H9 (cell line): ENCODE measurements around the gene AKT3. TPM values are rescaled to one million over a fixed set of nuclear protein-coding genes. Genes with fewer than 3 reads are reported as not detected.

ENCODE experiments used
- DNase-seq: peaks from one replicate; pipeline ENCODE4 v3.0.0-alpha.2; 2017
- H2AFZ ChIP-seq: one replicate; pipeline ENCODE4 v1.6.1; 2013; ENCODE audit warnings: mild to moderate bottlenecking, low read length, control low read depth, moderate library complexity
- H2AK5ac ChIP-seq: 2 replicates; pipeline ENCODE4 v1.6.1; 2013; ENCODE audit warnings: low read length, control low read depth, mixed read lengths; ENCODE audit not compliant: insufficient read length
- H2BK120ac ChIP-seq: one replicate; pipeline ENCODE4 v1.6.1; 2013; ENCODE audit warnings: low read depth, mild to moderate bottlenecking, low read length, control low read depth, inconsistent platforms; ENCODE audit not compliant: poor library complexity, severe bottlenecking
- H2BK12ac ChIP-seq: 2 replicates; pipeline ENCODE4 v1.6.1; 2013; ENCODE audit warnings: low read length, control low read depth, mixed read lengths, low read depth; ENCODE audit not compliant: insufficient read length
- H2BK15ac ChIP-seq: 2 replicates; pipeline ENCODE4 v1.6.1; 2013; ENCODE audit warnings: low read depth, low read length, control low read depth
- H2BK20ac ChIP-seq: one replicate; pipeline ENCODE4 v1.6.1; 2013; ENCODE audit warnings: low read depth, mild to moderate bottlenecking, low read length, control low read depth, inconsistent platforms; ENCODE audit not compliant: poor library complexity, severe bottlenecking
- H2BK5ac ChIP-seq: 2 replicates; pipeline ENCODE4 v1.6.1; 2013; ENCODE audit warnings: low read length, control low read depth, mixed read lengths; ENCODE audit not compliant: insufficient read length
- H3K14ac ChIP-seq: 2 replicates; pipeline ENCODE4 v1.6.1; 2013; ENCODE audit warnings: low read length, control low read depth; ENCODE audit not compliant: insufficient read depth
- H3K18ac ChIP-seq: 2 replicates; pipeline ENCODE4 v1.6.1; 2013; ENCODE audit warnings: low read depth, mild to moderate bottlenecking, mixed read lengths, low read length, control low read depth; ENCODE audit not compliant: insufficient read length
- H3K23ac ChIP-seq: 2 replicates; pipeline ENCODE4 v1.6.1; 2013; ENCODE audit warnings: low read length, control low read depth, mixed read lengths, low read depth; ENCODE audit not compliant: insufficient read length
- H3K23me2 ChIP-seq: 2 replicates; pipeline ENCODE4 v1.6.1; 2013; ENCODE audit warnings: low read depth, mild to moderate bottlenecking, mixed read lengths, low read length, control low read depth; ENCODE audit not compliant: insufficient read length, poor library complexity, severe bottlenecking
- H3K27ac ChIP-seq: 2 replicates; pipeline ENCODE4 v1.5.1; 2013; ENCODE audit warnings: low read length, control low read depth, mixed read lengths, low read depth; ENCODE audit not compliant: insufficient read length
- H3K27me3 ChIP-seq: 2 replicates; pipeline ENCODE4 v1.6.1; 2013; ENCODE audit warnings: low read length, control low read depth, inconsistent platforms; ENCODE audit not compliant: insufficient read depth
- H3K4ac ChIP-seq: 2 replicates; pipeline ENCODE4 v1.6.1; 2013; ENCODE audit warnings: low read depth, mild to moderate bottlenecking, control low read depth, inconsistent platforms, low read length, moderate library complexity
- H3K4me1 ChIP-seq: 2 replicates; pipeline ENCODE4 v1.6.1; 2013; ENCODE audit warnings: low read length, control low read depth, inconsistent platforms; ENCODE audit not compliant: insufficient read depth
- H3K4me2 ChIP-seq: 2 replicates; pipeline ENCODE4 v1.6.1; 2013; ENCODE audit warnings: low read length, control low read depth, mixed read lengths; ENCODE audit not compliant: insufficient read length, insufficient read depth
- H3K56ac ChIP-seq: 2 replicates; pipeline ENCODE4 v1.6.1; 2013; ENCODE audit warnings: low read depth, mild to moderate bottlenecking, mixed read lengths, low read length, control low read depth; ENCODE audit not compliant: insufficient read length
- H3K79me1 ChIP-seq: 2 replicates; pipeline ENCODE4 v1.6.1; 2013; ENCODE audit warnings: low read depth, mild to moderate bottlenecking, moderate library complexity, low read length, control low read depth, inconsistent platforms; ENCODE audit not compliant: insufficient read depth, poor library complexity, severe bottlenecking
- H3K79me2 ChIP-seq: 2 replicates; pipeline ENCODE4 v1.6.1; 2013; ENCODE audit warnings: low read length, control low read depth, inconsistent platforms; ENCODE audit not compliant: insufficient read depth
- H3K9ac ChIP-seq: 2 replicates; pipeline ENCODE4 v1.6.1; 2013; ENCODE audit warnings: low read length, control low read depth, mixed read lengths; ENCODE audit not compliant: insufficient read length; ENCODE audit errors: extremely low read depth
- H3K9me3 ChIP-seq: one replicate; pipeline ENCODE4 v1.6.1; 2013; ENCODE audit warnings: low read depth, low read length, inconsistent platforms; ENCODE audit not compliant: control insufficient read depth
- H3T11ph ChIP-seq: one replicate; pipeline ENCODE4 v1.6.1; 2013; ENCODE audit warnings: mild to moderate bottlenecking, low read length, control low read depth, inconsistent platforms
- H4K20me1 ChIP-seq: one replicate; pipeline ENCODE4 v1.6.1; 2013; ENCODE audit not compliant: control insufficient read depth, insufficient read length, insufficient read depth
- H4K5ac ChIP-seq: 2 replicates; pipeline ENCODE4 v1.6.1; 2013; ENCODE audit warnings: low read depth, mild to moderate bottlenecking, mixed read lengths, low read length, control low read depth; ENCODE audit not compliant: insufficient read length
- H4K8ac ChIP-seq: replicated peaks from 2 replicates; pipeline ENCODE4 v1.6.1; 2013; ENCODE audit warnings: low read length, control low read depth, mixed read lengths, low read depth; ENCODE audit not compliant: insufficient read length
- H4K91ac ChIP-seq: 2 replicates; pipeline ENCODE4 v1.6.1; 2013; ENCODE audit warnings: low read depth, mild to moderate bottlenecking, moderate library complexity, mixed read lengths, low read length, control low read depth; ENCODE audit not compliant: insufficient read length
- H3K27ac Mint-ChIP-seq, 3 experiments: 2 replicates in 2 of 3; 3 replicates in 1 of 3; pipeline ENCODE4 v1.8.0; 2020 to 2021; ENCODE audit warnings: mixed read lengths in 3 of 3, mild to moderate bottlenecking in 1 of 3, moderate library complexity in 1 of 3
- H3K27me3 Mint-ChIP-seq: 2 replicates; pipeline ENCODE4 v1.8.0; 2021; ENCODE audit warnings: low read depth, mild to moderate bottlenecking, moderate library complexity, mixed read lengths
- H3K36me3 Mint-ChIP-seq, 3 experiments: 2 replicates in 2 of 3; 3 replicates in 1 of 3; pipeline ENCODE4 v1.8.0; 2020 to 2021; ENCODE audit warnings: low read depth in 3 of 3, mixed read lengths in 3 of 3; ENCODE audit not compliant: insufficient read depth in 1 of 3
- H3K4me1 Mint-ChIP-seq, 2 experiments: 2 replicates each; pipeline ENCODE4 v1.8.0; 2020; ENCODE audit warnings: mixed read lengths in 2 of 2
- H3K4me3 Mint-ChIP-seq, 2 experiments: 2 replicates in 1 of 2; 3 replicates in 1 of 2; pipeline ENCODE4 v1.8.0; 2020 to 2021; ENCODE audit warnings: mild to moderate bottlenecking in 2 of 2, mixed read lengths in 2 of 2, moderate library complexity in 1 of 2
- H3K9me3 Mint-ChIP-seq, 2 experiments: 2 replicates in 1 of 2; 3 replicates in 1 of 2; pipeline ENCODE4 v1.8.0; 2020; ENCODE audit warnings: mild to moderate bottlenecking in 2 of 2, mixed read lengths in 2 of 2, moderate library complexity in 1 of 2
- CTCF ChIP-seq: fragments of 200-600 bp; sonication (generic); conservative IDR thresholded peaks from 3 replicates; pipeline ENCODE4 v1.8.0; 2021; ENCODE audit warnings: antibody characterized with exemption, mild to moderate bottlenecking
- total RNA-seq: library from RNA; stranded (reverse); gene quantifications from 2 replicates; pipeline ENCODE4 v1.2.1, GENCODE V29; 2021

The AKT3 gene
- total RNA-seq, 1 experiment from 2014 or later = 27.8 TPM

GRCh38 chr1:243601720-243602119 lies 248.3 kb downstream of the AKT3 start:
- no peak for DNase-seq
- H3K9me3 Mint-ChIP-seq = peaks cover 7% of the 10 kb centered on the region in 2 experiments; a peak in 4 of 5 replicates
- Histone ChIP-seq H3K18ac (no peak overlapping the region), H2BK5ac (no peak overlapping the region), H3K56ac (no peak overlapping the region), H4K5ac (no peak overlapping the region), H2BK15ac (no peak overlapping the region), H3T11ph (no peak overlapping the region), H3K79me2 (no peaks in the 10 kb centered on the region), H3K23me2 (no peaks in the 10 kb centered on the region), H3K23ac (no peak overlapping the region), H3K9ac (no peak overlapping the region), H3K4me1 (no peaks in the 10 kb centered on the region), H3K14ac (no peak overlapping the region), H2BK20ac (no peak overlapping the region), H2AFZ (no peak overlapping the region), H4K91ac (no peak overlapping the region), H3K79me1 (no peaks in the 10 kb centered on the region), H2AK5ac (no peak overlapping the region), H2BK12ac (no peak overlapping the region), H4K20me1 (no peaks in the 10 kb centered on the region), H3K9me3 (no peaks in the 10 kb centered on the region), H3K27me3 (no peaks in the 10 kb centered on the region), H3K4me2 (no peak overlapping the region), H4K8ac (no peak overlapping the region), H3K4ac (no peak overlapping the region), H3K27ac (no peak overlapping the region), H2BK120ac (no peak overlapping the region)
- TF ChIP-seq CTCF = no peak
- H3K4me3 Mint-ChIP-seq = no peak overlapping the region
- no peaks in the 10 kb centered on the region for H3K27me3 Mint-ChIP-seq
- H3K4me1 Mint-ChIP-seq = peaks cover 0 to 4% of the 10 kb centered on the region in 2 experiments; a peak in 1 of 4 replicates
- no peak overlapping the region for H3K27ac Mint-ChIP-seq
- H3K36me3 Mint-ChIP-seq = peaks cover 8 to 29% (median 9%) of the 10 kb centered on the region in 3 experiments
